Measurements from ENCODE around the gene BBC3. TPM values are rescaled to one million over a fixed set of nuclear protein-coding genes. Genes with fewer than 3 reads are reported as not detected.

The BBC3 gene
- polyA plus RNA-seq, 1 donor from 2014 or later, result 15.6 TPM

GRCh38 chr19:47228168-47228936 is 2.6 kb downstream of the BBC3 start:
- Histone ChIP-seq H2AFZ (ENCODE audit: low read depth, low read length) (no peak overlapping the region), H3K4me3 (ENCODE audit: low read length) (peak overlapping the region; percentile 92)

More at GRCh38 chr19:47228168-47228936, 2.6 kb downstream of the BBC3 start:
- Histone ChIP-seq H3K79me2 (replicated peaks; ENCODE audit: insufficient read depth, low read length) (no peaks in the 10 kb centered on the region), H3K4me2 (ENCODE audit: low read length) (peak overlapping the region; percentile 50), H3K9ac (ENCODE audit: low read length) (peak overlapping the region; percentile 84), H3K36me3 (ENCODE audit: insufficient read depth, low read length) (no peaks in the 10 kb centered on the region), H4K20me1 (ENCODE audit: insufficient read depth) (no peaks in the 10 kb centered on the region), H3F3A (ENCODE audit: insufficient read depth, low read length, poor library complexity, severe bottlenecking) (no peaks in the 10 kb centered on the region), H3K9me3 (ENCODE audit: low read length) (no peaks in the 10 kb centered on the region), H3K27ac (ENCODE audit: low read length) (peak overlapping the region; percentile 55), H3K27me3 (ENCODE audit: insufficient read depth, low read depth, low read length) (no peaks in the 10 kb centered on the region), H3K9me2 (ENCODE audit: insufficient read depth, low read length) (no peaks in the 10 kb centered on the region)
- TF ChIP-seq CTCF (IDR thresholded peaks at IDR 0.05; ENCODE audit: poor library complexity, severe bottlenecking) (no peak), REST (IDR thresholded peaks at IDR 0.05; ENCODE audit: borderline replicate concordance) (no peak), POLR2AphosphoS5 (IDR thresholded peaks at IDR 0.05) (no peak), SMC3 (conservative IDR thresholded peaks at IDR 0.05; ENCODE audit: poor library complexity) (no peak), TAF1 (IDR thresholded peaks at IDR 0.05; ENCODE audit: low read depth) (no peak), MXI1 (conservative IDR thresholded peaks at IDR 0.05; ENCODE audit: poor library complexity, severe bottlenecking) (no peak), EZH2 (IDR thresholded peaks at IDR 0.05; ENCODE audit: borderline replicate concordance, insufficient read depth, low read length, poor library complexity, severe bottlenecking) (no peak), RAD21 (conservative IDR thresholded peaks at IDR 0.05) (no peak), EP300 (conservative IDR thresholded peaks at IDR 0.05; ENCODE audit: poor library complexity, severe bottlenecking) (no peak)

Measured in neural cell (in vitro differentiated cells).